GM23338 (cell line): ENCODE measurements around the gene CASP7. TPM values are rescaled to one million over a fixed set of nuclear protein-coding genes. Genes with fewer than 3 reads are reported as not detected.

ENCODE experiments used
- ATAC-seq: fragments of 200-7000 bp; cut with Tn5 transposase; 3 replicates; pipeline ENCODE4 v1.9.1; 2020
- DNase-seq: peaks from one replicate; pipeline ENCODE4 v3.0.0-alpha.2; 2015; ENCODE audit warnings: low spot score
- H2AFZ ChIP-seq: fragments of 200-600 bp; sonication (generic); 2 replicates; pipeline ENCODE4 v1.8.0; 2016; ENCODE audit warnings: antibody characterized with exemption, mild to moderate bottlenecking, moderate library complexity
- H3F3A ChIP-seq: fragments of 200-600 bp; sonication (generic); replicated peaks from 2 replicates; pipeline ENCODE4 v1.8.0; 2017; ENCODE audit warnings: antibody characterized with exemption, mixed run types, low read depth
- H3K27ac ChIP-seq: fragments of 200-600 bp; sonication (generic); 2 replicates; pipeline ENCODE4 v1.6.1; 2016; ENCODE audit warnings: low read depth
- H3K27me3 ChIP-seq: fragments of 200-600 bp; sonication (generic); 2 replicates; pipeline ENCODE4 v1.8.0; 2016; ENCODE audit warnings: mild to moderate bottlenecking, mixed run types, moderate library complexity; ENCODE audit not compliant: insufficient read depth
- H3K36me3 ChIP-seq: fragments of 200-600 bp; sonication (generic); 2 replicates; pipeline ENCODE4 v1.8.0; 2016; ENCODE audit warnings: mild to moderate bottlenecking; ENCODE audit not compliant: insufficient read depth
- H3K4me1 ChIP-seq: fragments of 200-600 bp; sonication (generic); 2 replicates; pipeline ENCODE4 v1.8.0; 2016; ENCODE audit warnings: mild to moderate bottlenecking, moderate library complexity; ENCODE audit not compliant: insufficient read depth
- H3K4me2 ChIP-seq: fragments of 200-600 bp; sonication (generic); 2 replicates; pipeline ENCODE4 v1.7.1; 2017; ENCODE audit warnings: mixed run types
- H3K4me3 ChIP-seq: fragments of 200-600 bp; sonication (generic); 2 replicates; pipeline ENCODE4 v1.6.1; 2016; ENCODE audit warnings: mixed run types
- H3K79me2 ChIP-seq: fragments of 200-600 bp; sonication (generic); replicated peaks from 2 replicates; pipeline ENCODE4 v1.8.0; 2017; ENCODE audit warnings: mild to moderate bottlenecking; ENCODE audit not compliant: insufficient read depth
- H3K9me2 ChIP-seq: fragments of 200-600 bp; sonication (generic); 2 replicates; pipeline ENCODE4 v1.8.0; 2017; ENCODE audit not compliant: insufficient read depth
- H4K20me1 ChIP-seq: fragments of 200-600 bp; sonication (generic); replicated peaks from 2 replicates; pipeline ENCODE4 v1.8.0; 2017; ENCODE audit warnings: mild to moderate bottlenecking; ENCODE audit not compliant: insufficient read depth
- H3K27ac Mint-ChIP-seq: 2 replicates; pipeline ENCODE4 v1.8.0; 2020; ENCODE audit warnings: inconsistent platforms, mild to moderate bottlenecking, moderate library complexity, mixed read lengths
- H3K27me3 Mint-ChIP-seq: 3 replicates; pipeline ENCODE4 v1.8.0; 2022; ENCODE audit warnings: low read depth, mild to moderate bottlenecking, moderate library complexity, mixed read lengths, inconsistent platforms; ENCODE audit not compliant: insufficient read depth, poor library complexity
- H3K36me3 Mint-ChIP-seq: 3 replicates; pipeline ENCODE4 v1.8.0; 2021; ENCODE audit warnings: low read depth, mild to moderate bottlenecking, inconsistent platforms, moderate library complexity, mixed read lengths
- H3K4me1 Mint-ChIP-seq: 3 replicates; pipeline ENCODE4 v1.8.0; 2020; ENCODE audit warnings: mild to moderate bottlenecking, inconsistent platforms, mixed read lengths
- H3K4me3 Mint-ChIP-seq: 3 replicates; pipeline ENCODE4 v1.8.0; 2021; ENCODE audit warnings: moderate library complexity, mild to moderate bottlenecking, inconsistent platforms, mixed read lengths
- H3K9me3 Mint-ChIP-seq: 3 replicates; pipeline ENCODE4 v1.8.0; 2020; ENCODE audit warnings: moderate library complexity, mild to moderate bottlenecking, inconsistent platforms, mixed read lengths
- EZH2 ChIP-seq: fragments of 200-600 bp; sonication (generic); IDR thresholded peaks from one replicate; pipeline ENCODE4 v1.8.0; 2017; ENCODE audit warnings: antibody characterized with exemption, mild to moderate bottlenecking, low read depth; ENCODE audit not compliant: unreplicated experiment
- EZH2phosphoT487 ChIP-seq: fragments of 200-600 bp; sonication (generic); IDR thresholded peaks from one replicate; pipeline ENCODE4 v1.8.1; 2018; ENCODE audit warnings: antibody characterized with exemption; ENCODE audit not compliant: unreplicated experiment
- JUNB ChIP-seq: IDR thresholded peaks from one replicate; pipeline ENCODE4 v1.6.1; 2016; ENCODE audit warnings: antibody characterized with exemption; ENCODE audit not compliant: unreplicated experiment
- NANOG ChIP-seq: IDR thresholded peaks from 2 replicates; pipeline ENCODE4 v1.6.1; 2016; ENCODE audit warnings: antibody characterized with exemption, borderline replicate concordance
- POLR2AphosphoS5 ChIP-seq: IDR thresholded peaks from 2 replicates; pipeline ENCODE4 v1.6.1; 2016; ENCODE audit warnings: antibody characterized with exemption, low read depth
- STAT1 ChIP-seq: IDR thresholded peaks from one replicate; pipeline ENCODE4 v1.6.1; 2016; ENCODE audit warnings: antibody characterized with exemption; ENCODE audit not compliant: unreplicated experiment
- ZNF114 ChIP-seq: fragments of 250-450 bp; sonication (Bioruptor Pico); IDR thresholded peaks from 2 replicates; pipeline ENCODE4 v1.5.0; 2020; ENCODE audit warnings: mild to moderate bottlenecking, moderate library complexity
- ZNF331 ChIP-seq: fragments of 250-450 bp; sonication (Bioruptor Pico); IDR thresholded peaks from 2 replicates; pipeline ENCODE4 v1.5.0; 2020; ENCODE audit warnings: low read depth, mild to moderate bottlenecking, moderate library complexity
- polyA plus RNA-seq: library from polyadenylated mRNA; unstranded; fragments of >200 nt; fragmentation: Nextera tagmentation; extraction: Ambion mirVana; gene quantifications from 2 replicates; pipeline ENCODE4 v1.2.1, GENCODE V29; 2016
- total RNA-seq: library from RNA; depleted of rRNA; stranded (reverse); fragments of >200 nt; shearing (Covaris generic); gene quantifications from 2 replicates; pipeline ENCODE4 v1.2.3, GENCODE V29; 2014
- TF ChIP-seq, protein P1 (sequence below): IDR thresholded peaks from one replicate; pipeline ENCODE4 v1.6.1; 2018; ENCODE audit warnings: antibody characterized with exemption; ENCODE audit not compliant: unreplicated experiment
- TF ChIP-seq, protein P2 (sequence below), 2 experiments: fragments of 200-600 bp in 1 of 2; sonication (generic) in 1 of 2; conservative IDR thresholded peaks; 2 replicates each; pipeline versions ENCODE4 v1.5.1 to v1.6.1; 2016 to 2017; ENCODE audit warnings: antibody characterized with exemption in 2 of 2, low read depth in 2 of 2, mild to moderate bottlenecking in 2 of 2, moderate library complexity in 1 of 2
- TF ChIP-seq, protein P3 (sequence below): fragments of 250-450 bp; sonication (Bioruptor Pico); IDR thresholded peaks from 2 replicates; pipeline ENCODE4 v1.5.0; 2020; ENCODE audit warnings: mild to moderate bottlenecking, moderate library complexity

CASP7 gene
- total and polyA plus RNA-seq, 2 experiments from 2014 or later = 2.1 to 7.0 TPM

DNA sequence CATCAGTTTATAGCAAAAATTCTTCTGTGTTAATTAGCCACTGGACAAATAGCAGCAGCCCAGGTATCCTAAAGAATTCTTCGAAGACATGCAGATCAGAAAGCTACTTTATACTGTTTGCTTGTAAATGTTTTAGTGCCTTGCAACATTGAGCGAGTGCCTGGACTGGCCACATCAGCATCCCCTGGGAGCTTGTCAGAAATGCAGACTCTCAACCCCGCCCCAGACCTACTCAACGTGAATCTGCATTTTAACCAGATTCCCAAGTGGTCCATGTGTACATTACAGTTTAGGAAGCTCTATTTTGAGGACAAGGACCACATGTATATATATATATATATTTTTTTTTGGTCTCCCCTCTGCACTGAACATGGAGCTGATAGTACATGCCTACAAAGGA lies 53.3 kb downstream of the CASP7 start:
- Mint-ChIP-seq H3K9me3 (peaks cover 2% of the 10 kb centered on the region; the same call in 1 of the 3 replicates), H3K4me1 (peaks cover 13% of the 10 kb centered on the region), H3K27me3 (no peaks in the 10 kb centered on the region), H3K27ac (no peak overlapping the region), H3K36me3 (peaks cover 20% of the 10 kb centered on the region; the same call in 1 of the 3 replicates), H3K4me3 (no peak overlapping the region)
- Histone ChIP-seq H3K4me1 (no peaks in the 10 kb centered on the region), H3K36me3 (no peaks in the 10 kb centered on the region), H3F3A (no peaks in the 10 kb centered on the region), H3K79me2 (no peaks in the 10 kb centered on the region), H3K27ac (no peak overlapping the region), H3K4me2 (no peak overlapping the region), H3K4me3 (no peak overlapping the region), H3K9me2 (no peaks in the 10 kb centered on the region), H3K27me3 (no peaks in the 10 kb centered on the region), H4K20me1 (no peaks in the 10 kb centered on the region), H2AFZ (no peak overlapping the region)
- no peak for ATAC-seq
- no peak for DNase-seq
- TF ChIP-seq, protein P1, sequence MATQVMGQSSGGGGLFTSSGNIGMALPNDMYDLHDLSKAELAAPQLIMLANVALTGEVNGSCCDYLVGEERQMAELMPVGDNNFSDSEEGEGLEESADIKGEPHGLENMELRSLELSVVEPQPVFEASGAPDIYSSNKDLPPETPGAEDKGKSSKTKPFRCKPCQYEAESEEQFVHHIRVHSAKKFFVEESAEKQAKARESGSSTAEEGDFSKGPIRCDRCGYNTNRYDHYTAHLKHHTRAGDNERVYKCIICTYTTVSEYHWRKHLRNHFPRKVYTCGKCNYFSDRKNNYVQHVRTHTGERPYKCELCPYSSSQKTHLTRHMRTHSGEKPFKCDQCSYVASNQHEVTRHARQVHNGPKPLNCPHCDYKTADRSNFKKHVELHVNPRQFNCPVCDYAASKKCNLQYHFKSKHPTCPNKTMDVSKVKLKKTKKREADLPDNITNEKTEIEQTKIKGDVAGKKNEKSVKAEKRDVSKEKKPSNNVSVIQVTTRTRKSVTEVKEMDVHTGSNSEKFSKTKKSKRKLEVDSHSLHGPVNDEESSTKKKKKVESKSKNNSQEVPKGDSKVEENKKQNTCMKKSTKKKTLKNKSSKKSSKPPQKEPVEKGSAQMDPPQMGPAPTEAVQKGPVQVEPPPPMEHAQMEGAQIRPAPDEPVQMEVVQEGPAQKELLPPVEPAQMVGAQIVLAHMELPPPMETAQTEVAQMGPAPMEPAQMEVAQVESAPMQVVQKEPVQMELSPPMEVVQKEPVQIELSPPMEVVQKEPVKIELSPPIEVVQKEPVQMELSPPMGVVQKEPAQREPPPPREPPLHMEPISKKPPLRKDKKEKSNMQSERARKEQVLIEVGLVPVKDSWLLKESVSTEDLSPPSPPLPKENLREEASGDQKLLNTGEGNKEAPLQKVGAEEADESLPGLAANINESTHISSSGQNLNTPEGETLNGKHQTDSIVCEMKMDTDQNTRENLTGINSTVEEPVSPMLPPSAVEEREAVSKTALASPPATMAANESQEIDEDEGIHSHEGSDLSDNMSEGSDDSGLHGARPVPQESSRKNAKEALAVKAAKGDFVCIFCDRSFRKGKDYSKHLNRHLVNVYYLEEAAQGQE = no peak
- TF ChIP-seq ZNF114 (CRISPR knock-in tag) (no peak), EZH2 (no peak), ZNF331 (CRISPR knock-in tag) (no peak), JUNB (no peak), NANOG (no peak), EZH2phosphoT487 (no peak), STAT1 (no peak), POLR2AphosphoS5 (no peak)
- TF ChIP-seq, protein P2, sequence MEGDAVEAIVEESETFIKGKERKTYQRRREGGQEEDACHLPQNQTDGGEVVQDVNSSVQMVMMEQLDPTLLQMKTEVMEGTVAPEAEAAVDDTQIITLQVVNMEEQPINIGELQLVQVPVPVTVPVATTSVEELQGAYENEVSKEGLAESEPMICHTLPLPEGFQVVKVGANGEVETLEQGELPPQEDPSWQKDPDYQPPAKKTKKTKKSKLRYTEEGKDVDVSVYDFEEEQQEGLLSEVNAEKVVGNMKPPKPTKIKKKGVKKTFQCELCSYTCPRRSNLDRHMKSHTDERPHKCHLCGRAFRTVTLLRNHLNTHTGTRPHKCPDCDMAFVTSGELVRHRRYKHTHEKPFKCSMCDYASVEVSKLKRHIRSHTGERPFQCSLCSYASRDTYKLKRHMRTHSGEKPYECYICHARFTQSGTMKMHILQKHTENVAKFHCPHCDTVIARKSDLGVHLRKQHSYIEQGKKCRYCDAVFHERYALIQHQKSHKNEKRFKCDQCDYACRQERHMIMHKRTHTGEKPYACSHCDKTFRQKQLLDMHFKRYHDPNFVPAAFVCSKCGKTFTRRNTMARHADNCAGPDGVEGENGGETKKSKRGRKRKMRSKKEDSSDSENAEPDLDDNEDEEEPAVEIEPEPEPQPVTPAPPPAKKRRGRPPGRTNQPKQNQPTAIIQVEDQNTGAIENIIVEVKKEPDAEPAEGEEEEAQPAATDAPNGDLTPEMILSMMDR (conservative IDR thresholded peaks at IDR 0.05; ENCODE audit: low read depth in 2 of 2) = no peak
- TF ChIP-seq, protein P3, sequence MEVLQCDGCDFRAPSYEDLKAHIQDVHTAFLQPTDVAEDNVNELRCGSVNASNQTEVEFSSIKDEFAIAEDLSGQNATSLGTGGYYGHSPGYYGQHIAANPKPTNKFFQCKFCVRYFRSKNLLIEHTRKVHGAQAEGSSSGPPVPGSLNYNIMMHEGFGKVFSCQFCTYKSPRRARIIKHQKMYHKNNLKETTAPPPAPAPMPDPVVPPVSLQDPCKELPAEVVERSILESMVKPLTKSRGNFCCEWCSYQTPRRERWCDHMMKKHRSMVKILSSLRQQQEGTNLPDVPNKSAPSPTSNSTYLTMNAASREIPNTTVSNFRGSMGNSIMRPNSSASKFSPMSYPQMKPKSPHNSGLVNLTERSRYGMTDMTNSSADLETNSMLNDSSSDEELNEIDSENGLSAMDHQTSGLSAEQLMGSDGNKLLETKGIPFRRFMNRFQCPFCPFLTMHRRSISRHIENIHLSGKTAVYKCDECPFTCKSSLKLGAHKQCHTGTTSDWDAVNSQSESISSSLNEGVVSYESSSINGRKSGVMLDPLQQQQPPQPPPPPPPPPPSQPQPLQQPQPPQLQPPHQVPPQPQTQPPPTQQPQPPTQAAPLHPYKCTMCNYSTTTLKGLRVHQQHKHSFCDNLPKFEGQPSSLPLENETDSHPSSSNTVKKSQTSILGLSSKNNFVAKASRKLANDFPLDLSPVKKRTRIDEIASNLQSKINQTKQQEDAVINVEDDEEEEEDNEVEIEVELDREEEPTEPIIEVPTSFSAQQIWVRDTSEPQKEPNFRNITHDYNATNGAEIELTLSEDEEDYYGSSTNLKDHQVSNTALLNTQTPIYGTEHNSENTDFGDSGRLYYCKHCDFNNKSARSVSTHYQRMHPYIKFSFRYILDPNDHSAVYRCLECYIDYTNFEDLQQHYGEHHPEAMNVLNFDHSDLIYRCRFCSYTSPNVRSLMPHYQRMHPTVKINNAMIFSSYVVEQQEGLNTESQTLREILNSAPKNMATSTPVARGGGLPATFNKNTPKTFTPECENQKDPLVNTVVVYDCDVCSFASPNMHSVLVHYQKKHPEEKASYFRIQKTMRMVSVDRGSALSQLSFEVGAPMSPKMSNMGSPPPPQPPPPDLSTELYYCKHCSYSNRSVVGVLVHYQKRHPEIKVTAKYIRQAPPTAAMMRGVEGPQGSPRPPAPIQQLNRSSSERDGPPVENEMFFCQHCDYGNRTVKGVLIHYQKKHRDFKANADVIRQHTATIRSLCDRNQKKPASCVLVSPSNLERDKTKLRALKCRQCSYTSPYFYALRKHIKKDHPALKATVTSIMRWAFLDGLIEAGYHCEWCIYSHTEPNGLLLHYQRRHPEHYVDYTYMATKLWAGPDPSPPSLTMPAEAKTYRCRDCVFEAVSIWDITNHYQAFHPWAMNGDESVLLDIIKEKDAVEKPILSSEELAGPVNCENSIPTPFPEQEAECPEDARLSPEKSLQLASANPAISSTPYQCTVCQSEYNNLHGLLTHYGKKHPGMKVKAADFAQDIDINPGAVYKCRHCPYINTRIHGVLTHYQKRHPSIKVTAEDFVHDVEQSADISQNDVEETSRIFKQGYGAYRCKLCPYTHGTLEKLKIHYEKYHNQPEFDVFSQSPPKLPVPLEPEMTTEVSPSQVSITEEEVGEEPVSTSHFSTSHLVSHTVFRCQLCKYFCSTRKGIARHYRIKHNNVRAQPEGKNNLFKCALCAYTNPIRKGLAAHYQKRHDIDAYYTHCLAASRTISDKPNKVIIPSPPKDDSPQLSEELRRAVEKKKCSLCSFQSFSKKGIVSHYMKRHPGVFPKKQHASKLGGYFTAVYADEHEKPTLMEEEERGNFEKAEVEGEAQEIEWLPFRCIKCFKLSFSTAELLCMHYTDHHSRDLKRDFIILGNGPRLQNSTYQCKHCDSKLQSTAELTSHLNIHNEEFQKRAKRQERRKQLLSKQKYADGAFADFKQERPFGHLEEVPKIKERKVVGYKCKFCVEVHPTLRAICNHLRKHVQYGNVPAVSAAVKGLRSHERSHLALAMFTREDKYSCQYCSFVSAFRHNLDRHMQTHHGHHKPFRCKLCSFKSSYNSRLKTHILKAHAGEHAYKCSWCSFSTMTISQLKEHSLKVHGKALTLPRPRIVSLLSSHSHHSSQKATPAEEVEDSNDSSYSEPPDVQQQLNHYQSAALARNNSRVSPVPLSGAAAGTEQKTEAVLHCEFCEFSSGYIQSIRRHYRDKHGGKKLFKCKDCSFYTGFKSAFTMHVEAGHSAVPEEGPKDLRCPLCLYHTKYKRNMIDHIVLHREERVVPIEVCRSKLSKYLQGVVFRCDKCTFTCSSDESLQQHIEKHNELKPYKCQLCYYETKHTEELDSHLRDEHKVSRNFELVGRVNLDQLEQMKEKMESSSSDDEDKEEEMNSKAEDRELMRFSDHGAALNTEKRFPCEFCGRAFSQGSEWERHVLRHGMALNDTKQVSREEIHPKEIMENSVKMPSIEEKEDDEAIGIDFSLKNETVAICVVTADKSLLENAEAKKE (CRISPR knock-in tag) = no peak
